Limb (tissue), 2 donors: ENCODE data around the gene RIN3.
A peak's percentile ranks its signal among the peaks of the same experiment; 100 is the strongest.

Experiments
- DNase-seq, 2 donors: peaks; one replicate each; pipeline ENCODE4 v3.0.0-alpha.2; 2016; ENCODE audit errors: extremely low spot score in 2 of 2

Gene RIN3

DNA sequence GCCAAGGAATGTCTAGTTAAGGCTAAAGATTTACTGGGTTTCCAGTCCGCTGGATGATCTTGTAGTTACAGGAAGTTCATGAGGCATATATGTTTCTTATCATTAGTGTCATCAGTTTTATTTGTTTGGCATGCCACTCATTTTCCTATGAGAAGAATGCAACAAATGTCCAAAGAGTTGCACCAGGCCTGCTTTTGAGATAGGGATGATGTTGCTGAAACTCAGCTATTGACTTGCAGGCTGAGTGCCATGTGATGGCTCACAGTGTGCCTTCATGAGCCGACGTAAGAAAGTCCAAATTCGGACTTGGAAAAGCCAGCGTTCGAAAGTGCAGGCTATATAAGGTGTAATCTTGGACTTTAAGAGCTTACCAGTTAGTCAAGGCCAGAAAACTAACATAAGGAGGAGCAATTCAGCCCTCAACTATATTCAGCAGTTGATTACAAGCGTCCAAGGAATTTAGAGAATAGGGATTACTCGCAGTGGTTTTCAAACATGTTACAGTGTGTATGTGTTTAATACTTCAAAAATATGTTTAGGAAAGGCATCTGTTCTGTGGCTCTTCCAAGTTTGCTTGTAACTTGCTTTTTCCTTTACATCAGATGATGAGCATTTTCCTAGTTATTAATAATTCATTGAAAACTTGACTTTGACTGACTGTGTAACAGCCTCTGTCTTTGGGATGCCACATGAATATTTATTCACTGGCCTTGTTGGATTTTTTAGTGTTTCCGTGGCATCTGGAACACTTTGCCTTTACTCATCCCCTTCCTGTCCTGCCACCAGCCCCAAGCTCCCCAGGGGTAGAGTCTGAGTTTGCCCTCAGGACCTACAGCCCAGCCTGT lies 133.6 kb downstream of the RIN3 start:
- DNase-seq: peak in 1 of 2 donors; percentile 50

DNA sequence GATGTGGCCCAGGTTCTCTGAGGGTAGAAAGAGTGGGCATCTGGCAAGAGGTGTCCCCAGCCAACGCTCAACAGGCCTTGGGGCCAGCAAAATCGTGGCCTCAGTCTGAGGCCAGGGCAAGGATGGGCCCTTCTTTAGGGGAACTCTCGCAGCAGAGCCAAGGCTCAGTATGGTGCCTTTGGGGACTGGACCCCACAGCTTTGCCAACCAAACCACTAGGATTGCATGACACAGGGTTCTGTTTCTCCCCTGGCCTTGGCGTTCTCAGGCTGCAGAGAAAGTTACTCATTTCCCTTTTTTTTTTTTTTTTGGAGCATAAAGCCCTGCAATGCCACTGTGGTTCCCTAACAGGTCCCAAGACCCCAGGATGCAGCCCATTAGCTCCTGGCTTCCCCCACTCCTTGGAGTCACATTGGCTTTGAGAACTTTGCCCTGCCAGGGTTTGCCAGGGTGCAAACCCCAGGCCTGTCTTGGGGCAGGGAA lies 134.3 kb downstream of the RIN3 start:
- no peak for DNase-seq

DNA sequence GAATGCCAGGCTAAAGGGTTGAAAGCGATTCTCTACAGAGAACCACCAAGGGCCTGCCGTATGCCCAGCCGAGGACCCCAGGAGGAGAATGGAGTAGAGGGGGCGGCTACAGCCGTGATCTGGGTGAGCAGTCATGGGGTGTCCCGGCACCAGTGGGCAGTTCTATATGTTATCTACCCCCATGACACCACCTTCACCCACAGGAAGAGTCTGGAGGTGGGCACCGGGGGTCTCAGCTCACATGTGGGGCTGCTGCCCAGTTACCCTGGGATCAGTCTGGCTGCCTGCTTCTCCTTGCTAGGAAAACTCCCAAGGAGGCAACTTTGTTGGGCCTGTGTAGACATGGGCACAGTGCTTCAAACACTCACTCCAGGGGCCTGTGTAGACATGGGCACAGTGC lies 135.5 kb downstream of the RIN3 start:
- DNase-seq: no peak

DNA sequence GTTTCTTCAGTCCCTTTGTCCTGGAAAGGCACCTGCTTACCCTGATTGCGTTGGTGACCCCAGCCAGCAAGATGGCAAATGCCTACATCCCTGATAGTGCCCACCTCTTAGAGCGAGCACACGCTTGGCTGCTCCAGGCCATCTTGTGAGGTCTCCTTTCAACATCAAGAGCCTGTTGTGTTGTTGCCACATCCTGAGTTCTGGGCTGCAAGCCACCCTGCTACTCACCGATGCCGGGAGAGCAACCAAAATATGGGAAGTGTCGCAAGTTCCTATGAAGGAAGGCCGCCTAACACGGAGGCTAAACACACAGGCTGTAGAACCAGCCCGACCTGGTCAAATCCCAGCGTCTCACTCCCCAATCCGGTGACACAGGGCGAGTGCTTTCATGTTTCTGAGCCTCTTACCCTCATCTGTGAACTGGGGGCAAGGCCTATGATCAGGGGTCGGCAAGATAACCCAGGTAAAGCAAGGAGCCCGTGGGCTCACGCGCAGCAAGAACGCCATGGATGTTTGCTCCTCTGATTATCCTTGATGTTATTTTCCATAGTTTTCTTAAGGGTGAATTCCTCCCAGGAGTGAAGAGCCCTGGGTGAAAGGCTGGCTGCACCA lies 136.5 kb downstream of the RIN3 start:
- no peak for DNase-seq

DNA sequence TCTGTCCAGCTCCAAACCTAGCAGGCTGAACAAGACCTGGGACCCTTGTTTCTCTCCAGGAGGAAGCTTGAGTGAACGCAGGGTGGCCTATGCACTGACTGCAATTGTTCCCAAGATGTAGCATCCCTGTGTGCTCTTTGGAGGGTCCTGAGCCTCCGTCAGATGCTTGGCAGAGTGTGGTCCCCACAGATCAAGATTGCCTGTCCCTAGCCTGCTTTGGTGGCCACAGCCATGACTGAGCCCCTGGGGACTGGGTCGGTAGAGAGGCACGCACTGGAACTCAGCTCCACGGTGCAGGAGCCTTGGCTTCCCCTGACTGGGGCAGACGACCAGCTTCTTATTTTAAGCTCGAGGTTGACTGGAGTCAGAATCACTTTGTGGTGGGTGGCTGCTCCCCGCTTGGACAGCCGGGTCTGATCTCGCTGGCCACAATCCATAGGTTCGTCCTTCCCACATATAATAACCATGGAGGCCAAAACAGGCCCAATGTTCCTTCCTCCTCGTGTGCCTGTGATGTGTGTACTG lies 137.1 kb downstream of the RIN3 start:
- DNase-seq: no peak

DNA sequence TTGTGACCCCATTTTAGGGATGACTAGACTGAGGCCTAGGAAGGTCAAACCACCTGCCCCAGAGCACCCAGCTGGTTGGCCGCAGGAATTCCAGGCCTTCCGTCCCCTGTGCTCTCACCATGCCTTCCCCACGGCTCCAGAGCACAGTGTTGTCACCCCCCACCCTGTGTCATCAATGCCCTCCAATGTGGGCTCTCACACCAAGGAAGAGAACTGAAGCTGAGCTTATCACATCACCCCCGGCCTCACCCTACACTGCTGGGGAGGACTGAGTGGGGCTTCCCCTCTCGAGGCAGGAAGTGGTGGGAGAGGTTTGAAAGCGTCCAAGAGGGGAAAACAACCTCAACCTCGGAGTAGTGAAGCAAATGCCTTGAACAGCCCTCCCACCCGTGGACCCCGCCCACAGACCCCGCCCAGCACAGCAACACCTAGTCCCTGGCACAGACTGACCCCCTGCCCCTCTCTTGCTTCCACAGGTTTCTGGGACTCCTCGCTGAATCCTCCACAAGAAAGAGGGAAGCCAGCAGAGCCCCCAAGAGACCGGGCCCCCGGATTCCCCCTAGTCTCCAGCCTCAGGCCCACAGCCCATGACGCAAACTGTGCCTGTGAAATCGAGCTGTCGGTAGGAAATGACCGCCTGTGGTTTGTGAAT lies 137.7 kb downstream of the RIN3 start:
- no peak for DNase-seq

DNA sequence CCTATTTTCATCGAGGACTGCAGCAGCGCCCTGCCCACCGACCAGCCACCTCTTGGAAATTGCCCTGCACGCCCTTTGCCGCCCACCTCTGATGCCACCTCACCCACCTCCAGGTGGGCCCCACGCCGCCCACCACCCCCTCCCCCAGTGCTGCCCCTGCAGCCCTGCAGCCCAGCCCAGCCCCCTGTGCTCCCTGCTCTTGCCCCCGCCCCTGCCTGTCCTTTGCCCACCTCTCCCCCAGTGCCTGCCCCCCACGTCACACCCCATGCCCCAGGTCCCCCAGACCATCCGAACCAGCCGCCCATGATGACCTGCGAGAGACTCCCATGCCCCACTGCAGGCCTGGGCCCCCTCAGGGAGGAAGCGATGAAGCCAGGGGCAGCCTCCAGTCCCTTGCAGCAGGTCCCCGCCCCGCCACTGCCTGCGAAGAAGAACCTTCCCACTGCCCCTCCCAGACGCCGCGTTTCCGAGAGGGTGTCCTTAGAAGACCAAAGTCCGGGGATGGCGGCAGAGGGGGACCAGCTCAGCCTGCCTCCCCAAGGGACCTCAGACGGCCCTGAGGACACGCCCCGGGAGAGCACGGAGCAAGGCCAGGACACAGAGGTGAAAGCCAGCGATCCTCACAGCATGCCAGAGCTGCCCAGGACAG lies 138.3 kb downstream of the RIN3 start:
- DNase-seq: no peak

DNA sequence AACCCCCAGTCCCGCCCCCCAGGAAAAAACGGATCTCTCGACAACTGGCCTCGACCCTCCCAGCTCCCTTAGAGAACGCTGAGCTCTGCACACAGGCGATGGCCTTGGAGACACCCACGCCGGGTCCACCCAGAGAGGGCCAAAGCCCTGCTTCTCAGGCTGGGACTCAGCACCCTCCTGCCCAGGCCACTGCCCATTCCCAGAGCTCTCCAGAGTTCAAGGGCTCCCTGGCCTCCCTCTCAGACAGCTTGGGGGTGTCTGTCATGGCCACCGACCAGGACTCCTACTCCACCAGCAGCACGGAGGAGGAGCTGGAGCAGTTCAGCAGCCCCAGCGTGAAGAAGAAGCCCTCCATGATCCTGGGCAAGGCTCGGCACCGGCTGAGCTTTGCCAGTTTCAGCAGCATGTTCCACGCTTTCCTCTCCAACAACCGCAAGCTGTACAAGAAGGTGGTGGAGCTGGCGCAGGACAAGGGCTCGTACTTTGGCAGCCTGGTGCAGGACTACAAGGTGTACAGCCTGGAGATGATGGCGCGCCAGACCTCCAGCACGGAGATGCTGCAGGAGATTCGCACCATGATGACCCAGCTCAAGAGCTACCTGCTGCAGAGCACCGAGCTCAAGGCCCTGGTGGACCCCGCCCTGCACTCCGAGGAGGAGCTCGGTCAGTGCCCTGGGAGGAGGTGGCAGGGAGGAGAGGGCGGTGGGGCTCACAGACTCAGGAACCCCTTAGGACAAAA lies 139.0 kb downstream of the RIN3 start:
- DNase-seq: no peak

DNA sequence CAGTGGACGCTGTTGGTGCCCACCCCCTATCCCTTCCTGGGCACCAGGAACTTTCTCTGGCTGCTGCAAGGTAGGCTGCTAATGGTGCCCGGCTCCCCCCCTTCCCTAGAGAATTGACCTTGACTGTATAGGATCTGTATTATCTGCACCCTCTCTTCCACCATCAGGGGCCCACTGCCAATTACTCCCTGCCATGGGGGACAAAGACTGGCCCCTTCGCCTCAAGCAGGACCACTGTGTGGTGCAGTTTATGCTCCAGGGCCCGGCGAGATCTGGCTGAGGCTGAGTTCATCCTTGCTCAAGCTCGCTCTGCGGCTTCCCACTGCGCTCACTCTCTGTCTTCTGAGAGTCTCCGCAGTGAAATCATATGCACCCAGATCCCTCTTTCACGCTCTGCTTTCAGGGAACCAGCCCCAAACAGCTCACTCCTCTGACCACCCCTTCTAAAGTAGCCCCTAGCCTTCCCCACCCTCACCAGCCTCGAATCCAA lies 139.6 kb downstream of the RIN3 start:
- DNase-seq: no peak

DNA sequence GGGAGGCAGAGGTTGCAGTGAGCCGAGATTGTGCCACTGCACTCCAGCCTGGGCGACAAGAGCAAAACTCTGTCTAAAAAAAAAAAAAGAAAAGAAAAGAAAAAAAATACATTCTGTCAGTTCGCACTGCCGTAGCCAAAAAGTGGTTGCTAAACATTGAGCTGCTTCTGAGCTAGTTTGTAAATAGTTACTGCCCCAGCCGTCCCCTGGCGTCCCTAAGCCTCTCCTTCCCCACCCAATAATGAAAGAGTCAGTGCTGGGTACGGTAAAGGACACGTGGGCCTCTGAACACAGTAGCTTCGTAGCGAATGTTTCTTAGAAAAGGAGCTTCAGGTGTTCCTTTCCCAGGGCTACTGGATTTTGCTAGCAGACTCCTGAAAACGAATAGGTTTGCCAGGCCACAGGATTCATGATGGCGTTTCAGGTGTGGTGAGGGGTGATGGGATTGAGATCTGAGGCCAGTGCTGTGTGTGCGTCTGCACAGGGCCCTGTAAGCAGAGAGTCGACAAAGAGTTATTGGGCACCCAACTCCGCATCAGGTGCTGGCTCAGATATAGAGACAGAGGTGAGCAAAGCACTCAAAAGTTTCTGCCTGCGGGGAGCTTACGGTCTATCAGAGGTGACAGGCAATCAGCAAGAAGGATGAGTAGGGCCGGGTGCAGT lies 140.8 kb downstream of the RIN3 start:
- no peak for DNase-seq

DNA sequence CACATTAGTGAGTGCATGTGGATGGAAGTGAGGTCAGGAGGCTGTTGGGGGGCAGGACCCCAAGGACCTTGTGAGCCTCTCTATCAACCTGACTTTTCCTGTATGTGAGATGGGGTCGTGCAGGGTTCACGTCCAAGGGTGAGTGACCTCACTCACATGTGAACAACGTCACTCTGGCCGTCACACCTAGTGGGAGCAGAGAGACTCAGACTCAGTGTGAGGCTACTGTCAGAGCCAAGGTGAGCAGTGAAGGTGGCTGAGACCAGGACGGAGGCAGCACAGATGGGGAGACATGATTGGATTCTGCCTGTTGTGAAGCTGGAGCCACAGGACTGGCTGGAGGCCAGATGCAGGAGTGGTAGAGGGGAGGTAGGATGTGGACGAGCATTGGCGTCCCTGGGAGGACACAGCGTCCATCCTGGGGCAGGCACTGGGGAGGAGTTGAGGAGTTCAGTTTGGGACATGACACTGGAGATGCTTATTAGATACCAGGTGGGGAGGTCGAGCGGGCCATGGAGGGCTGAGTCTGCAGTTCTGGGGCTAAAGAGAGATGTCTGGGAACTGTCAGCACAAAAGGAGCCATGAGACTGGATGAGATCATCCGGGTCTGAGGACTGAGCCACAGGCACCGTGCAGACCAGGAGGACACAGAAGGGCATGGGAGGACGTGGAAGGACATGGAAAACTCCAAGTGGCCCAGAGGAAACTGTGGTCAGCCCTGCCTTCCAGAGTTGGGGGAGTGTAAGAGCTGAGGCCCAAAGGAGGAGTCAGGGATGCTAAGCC lies 142.0 kb downstream of the RIN3 start:
- DNase-seq: no peak

DNA sequence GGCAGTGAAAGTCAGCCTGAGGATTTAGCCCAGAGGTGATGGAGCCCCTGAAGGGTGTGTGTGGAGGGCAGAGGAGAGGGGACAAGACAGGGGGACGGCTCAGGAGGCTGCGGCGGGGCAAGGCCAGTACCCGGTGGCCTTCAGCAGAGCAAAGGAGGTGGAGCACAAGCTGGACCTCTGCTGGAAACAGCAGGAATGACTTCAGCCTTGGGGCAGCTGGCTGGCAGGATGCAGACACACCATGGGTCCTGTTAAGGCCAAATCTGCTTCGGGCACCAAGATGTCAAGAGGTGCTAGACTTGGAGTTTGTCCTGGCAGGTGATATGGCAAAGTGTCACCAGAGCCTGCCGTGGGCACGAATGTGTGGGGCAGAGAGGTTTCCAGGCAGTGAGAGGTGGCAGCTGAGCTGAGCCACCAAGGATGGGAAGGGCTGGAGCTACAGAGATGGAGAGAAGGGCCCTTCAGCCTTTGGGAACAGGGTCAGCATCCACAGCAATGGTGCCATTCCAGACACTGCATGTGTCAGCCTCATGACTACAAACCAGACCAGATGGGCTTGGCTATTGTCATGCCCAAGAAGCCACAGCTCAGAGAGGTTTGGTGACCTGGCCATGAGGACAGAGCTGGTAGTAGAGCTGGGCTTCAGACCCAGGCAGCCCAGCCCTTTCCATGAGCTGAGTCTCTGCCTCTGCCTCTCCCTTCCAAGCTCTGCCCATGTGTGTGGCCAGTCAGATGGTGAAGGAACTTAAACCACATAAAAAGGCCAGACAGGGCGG lies 142.9 kb downstream of the RIN3 start:
- no peak for DNase-seq

DNA sequence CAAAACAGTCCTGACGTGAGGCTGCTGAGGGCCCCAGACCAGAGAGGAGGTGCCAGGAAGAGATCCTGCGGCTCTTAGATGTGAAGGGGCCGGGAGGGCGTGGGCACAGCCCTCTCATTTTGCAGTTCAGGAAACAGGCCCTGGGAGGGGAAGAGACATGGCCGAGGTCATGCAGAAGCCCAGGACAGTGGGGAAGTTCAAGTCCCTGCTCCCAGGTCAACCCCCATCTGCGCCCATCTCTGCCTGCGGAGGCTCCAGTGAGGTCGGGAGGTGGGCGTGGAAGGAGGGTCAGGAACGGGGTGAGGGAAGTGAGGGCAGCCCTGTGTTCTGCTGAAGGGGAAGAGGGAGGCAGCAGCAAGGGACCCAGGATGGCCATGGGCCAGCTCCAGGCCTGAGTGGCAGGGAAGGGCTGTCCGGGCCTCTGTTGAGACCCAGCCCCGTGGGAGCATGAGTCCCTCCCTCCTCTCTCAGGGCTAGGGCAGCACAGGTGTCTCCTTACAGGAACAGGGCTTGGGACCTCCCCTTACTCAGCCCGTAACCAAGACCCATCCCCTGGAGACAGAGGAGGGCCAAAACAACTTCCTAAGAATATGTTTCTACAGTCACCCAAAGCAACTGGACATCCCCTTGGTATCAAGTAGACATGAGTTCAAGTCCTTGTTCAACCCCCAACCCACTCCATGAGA lies 144.0 kb downstream of the RIN3 start:
- DNase-seq: no peak

DNA sequence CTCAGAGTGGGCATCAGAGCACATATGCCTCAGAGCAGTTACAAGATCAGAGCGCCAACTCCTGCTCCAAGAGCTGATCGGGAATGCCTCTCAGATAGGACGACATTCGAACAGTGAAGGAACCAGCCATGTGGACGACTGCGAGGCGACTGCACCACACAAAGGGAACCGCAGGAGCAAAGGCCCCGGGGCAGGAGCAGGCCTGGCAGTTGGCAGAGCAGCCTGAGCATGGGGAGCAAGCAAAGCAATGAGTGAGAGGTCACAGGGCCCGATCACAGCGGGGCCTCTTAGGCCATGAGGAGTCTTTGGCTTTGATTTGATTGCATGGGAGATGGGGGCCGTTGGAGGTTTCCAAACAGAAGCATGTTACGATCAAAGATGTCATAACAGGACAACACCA lies 144.6 kb downstream of the RIN3 start:
- DNase-seq: no peak

DNA sequence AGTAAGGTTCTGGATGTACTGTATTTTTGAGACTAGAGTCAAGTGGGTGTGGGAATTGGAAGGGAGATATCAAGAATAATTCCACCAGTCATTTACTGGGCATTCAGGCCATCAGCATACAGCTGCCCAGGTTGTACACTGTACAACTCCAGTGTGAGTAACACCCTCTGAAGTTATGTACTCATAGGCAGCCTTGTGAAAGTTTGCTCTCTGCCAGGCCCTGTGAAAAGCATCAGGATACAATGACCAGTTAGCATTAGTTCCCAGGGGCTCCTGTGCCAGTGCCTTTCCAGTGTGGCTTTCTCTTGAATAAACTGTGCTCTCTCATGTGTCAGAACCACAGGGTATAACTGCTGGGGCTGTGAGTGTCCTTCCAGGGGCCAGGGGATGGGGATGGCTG lies 145.1 kb downstream of the RIN3 start:
- no peak for DNase-seq

DNA sequence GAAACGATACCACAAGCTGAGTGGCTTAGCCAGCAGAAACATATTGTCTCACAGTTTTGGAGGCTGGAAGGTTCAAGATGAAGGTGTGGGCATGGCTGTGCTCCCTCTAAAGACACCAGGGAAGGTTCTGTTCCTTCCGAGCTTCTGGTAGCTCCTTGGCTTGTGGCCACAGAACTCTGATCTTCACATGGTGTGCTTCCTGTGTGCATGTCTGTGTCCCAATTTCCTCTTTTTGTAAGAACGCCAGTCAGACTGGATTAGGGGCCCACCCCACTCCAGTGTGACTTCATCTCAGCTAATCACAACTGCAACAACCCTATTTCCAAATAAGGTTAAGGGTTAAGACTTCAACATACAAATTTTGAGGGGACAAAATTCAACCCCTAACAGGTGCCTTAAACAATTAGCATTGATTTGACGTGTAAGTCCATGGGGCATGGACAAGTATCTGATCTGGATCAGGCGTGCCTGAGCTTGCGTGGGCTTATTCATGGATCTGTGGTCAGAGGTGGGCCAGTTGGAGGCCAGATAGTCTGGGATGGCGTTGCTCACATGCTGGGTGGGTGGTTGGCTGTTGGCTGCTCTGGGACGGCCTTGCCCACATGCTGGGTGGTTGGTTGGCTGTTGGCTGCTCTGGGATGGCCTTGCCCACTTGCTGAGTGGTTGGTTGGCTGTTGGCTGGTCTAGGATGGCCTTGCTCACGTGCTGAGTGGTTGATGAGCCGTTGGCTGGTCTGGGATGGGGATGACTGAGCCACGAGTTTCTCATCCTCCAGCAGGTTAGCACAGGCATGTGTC lies 146.4 kb downstream of the RIN3 start:
- no peak for DNase-seq

DNA sequence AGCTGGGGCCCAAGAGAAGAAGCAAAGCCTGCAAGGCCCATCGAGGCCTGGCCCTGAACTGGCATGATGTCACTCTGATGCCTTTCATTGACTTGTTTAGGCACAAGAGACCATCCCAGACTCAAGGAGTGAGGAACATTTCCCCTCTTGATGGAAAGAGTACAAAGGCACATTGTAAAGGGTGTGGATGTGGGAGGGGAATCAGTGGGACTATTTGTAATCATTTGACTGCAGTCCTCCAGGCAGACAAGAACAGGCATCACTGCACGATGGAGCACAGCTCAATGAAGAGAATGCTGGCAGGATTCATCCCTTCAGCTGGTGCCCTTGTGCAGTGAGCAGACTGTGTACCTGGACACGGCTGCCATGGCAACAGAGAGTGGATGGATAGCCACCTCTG lies 147.0 kb downstream of the RIN3 start:
- DNase-seq: no peak
